A549 (cell line): Measurements from ENCODE around the gene FAM53B. TPM values are rescaled to one million over a fixed set of nuclear protein-coding genes. Genes with fewer than 3 reads are reported as not detected.

Source experiments
- ATAC-seq, 2 experiments: fragments of 200-7000 bp in 1 of 2; fragments of >200 bp in 1 of 2; cut with Nextera tagmentation in 1 of 2; cut with Tn5 transposase in 1 of 2; 3 replicates each; pipeline versions ENCODE4 v1.8.0 to v1.9.1; 2018 to 2020; ENCODE audit warnings: mild to moderate bottlenecking in 1 of 2, moderate library complexity in 1 of 2
- CTCF ChIA-PET: fragments of 300-600 bp; sonication (Branson Sonifier 250); formaldehyde crosslinking; extraction: SDS; loops from one replicate; lab custom pipeline; 2021; ENCODE audit warnings: antibody characterized with exemption, inconsistent platforms; lab: Yijun Ruan, JAX
- POLR2A ChIA-PET: fragments of 350-600 bp; formaldehyde crosslinking; extraction: SDS; loops from one replicate; lab custom pipeline; 2021; ENCODE audit warnings: antibody characterized with exemption, inconsistent platforms; lab: Yijun Ruan, JAX
- DNase-seq, 2 experiments: peaks; one replicate each; pipeline versions ENCODE4 v3.0.0 to v3.0.0-alpha.2; 2011 to 2016; ENCODE audit warnings: low read depth in 1 of 2, low spot score in 1 of 2
- FAIRE-seq: peaks from 2 replicates; lab custom pipeline; 2011; peaks lifted over from hg19 to GRCh38; lab: Jason Lieb, UNC
- H3K27ac ChIP-seq, 2 experiments: fragments of >200 bp; sonication (Bioruptor Twin); formaldehyde crosslinking; 3 replicates each; pipeline ENCODE4 v1.5.1; 2016 to 2017
- H3K4me1 ChIP-seq: fragments of >200 bp; sonication (Bioruptor Twin); formaldehyde crosslinking; 3 replicates; pipeline ENCODE4 v1.6.1; 2016
- H3K4me2 ChIP-seq: fragments of >200 bp; sonication (Bioruptor Twin); formaldehyde crosslinking; 3 replicates; pipeline ENCODE4 v1.6.1; 2016
- H3K4me3 ChIP-seq: fragments of >200 bp; sonication (Bioruptor Twin); formaldehyde crosslinking; 3 replicates; pipeline ENCODE4 v1.5.1; 2016
- H3K9me3 ChIP-seq: fragments of >200 bp; sonication (Bioruptor Twin); formaldehyde crosslinking; 3 replicates; pipeline ENCODE4 v1.6.1; 2016
- CBX2 ChIP-seq: fragments of 200-600 bp; sonication (generic); IDR thresholded peaks from 2 replicates; pipeline ENCODE4 v1.6.1; 2016; ENCODE audit warnings: low read depth, mild to moderate bottlenecking, borderline replicate concordance
- CEBPB ChIP-seq, 2 experiments: fragments of >200 bp in 1 of 2; sonication (Bioruptor Twin) in 1 of 2; formaldehyde crosslinking in 1 of 2; IDR thresholded peaks; 2 replicates each; pipeline ENCODE4 v1.6.1; 2012 to 2016
- EHF ChIP-seq: fragments of 250-450 bp; sonication (Bioruptor Pico); IDR thresholded peaks from 2 replicates; pipeline ENCODE4 v1.5.0; 2020; ENCODE audit warnings: mild to moderate bottlenecking
- FOSL2 ChIP-seq, 2 experiments: fragments of 450-650 bp in 1 of 2; fragments of >200 bp in 1 of 2; sonication (Bioruptor Twin) in 1 of 2; formaldehyde crosslinking; IDR thresholded peaks; 2 replicates each; pipeline versions ENCODE4 v1.5.0 to v1.6.1; 2016 to 2020; ENCODE audit warnings: mild to moderate bottlenecking in 1 of 2, moderate library complexity in 1 of 2
- GATA3 ChIP-seq: IDR thresholded peaks from 2 replicates; pipeline ENCODE4 v1.6.1; 2012; ENCODE audit warnings: borderline replicate concordance
- HOXA7 ChIP-seq: fragments of 250-450 bp; sonication (Bioruptor Pico); IDR thresholded peaks from 2 replicates; pipeline ENCODE4 v1.5.0; 2020; ENCODE audit warnings: mild to moderate bottlenecking, moderate library complexity
- HOXB13 ChIP-seq: fragments of 250-450 bp; sonication (Bioruptor Pico); IDR thresholded peaks from 2 replicates; pipeline ENCODE4 v1.5.0; 2020; ENCODE audit warnings: low read depth, mild to moderate bottlenecking, moderate library complexity
- HOXB5 ChIP-seq: fragments of 250-450 bp; sonication (Bioruptor Pico); IDR thresholded peaks from 2 replicates; pipeline ENCODE4 v1.5.0; 2020; ENCODE audit warnings: mild to moderate bottlenecking, moderate library complexity
- JUN ChIP-seq, 2 experiments: fragments of >200 bp; sonication (Bioruptor Twin); formaldehyde crosslinking; IDR thresholded peaks; 2 replicates in 1 of 2; 3 replicates in 1 of 2; pipeline ENCODE4 v1.6.1; 2016 to 2017
- JUNB ChIP-seq: fragments of >200 bp; sonication (Bioruptor Twin); formaldehyde crosslinking; IDR thresholded peaks from 2 replicates; pipeline ENCODE4 v1.6.1; 2016
- KDM5A ChIP-seq: fragments of 200-600 bp; sonication (generic); IDR thresholded peaks from 2 replicates; pipeline ENCODE4 v1.6.1; 2016; ENCODE audit warnings: antibody characterized with exemption, mild to moderate bottlenecking
- MAX ChIP-seq: IDR thresholded peaks from 2 replicates; pipeline ENCODE4 v1.6.1; 2012
- NFE2L2 ChIP-seq: fragments of 150-350 bp; conservative IDR thresholded peaks from 2 replicates; pipeline ENCODE4 v1.6.1; 2014; ENCODE audit warnings: low read length
- PBX3 ChIP-seq: IDR thresholded peaks from 2 replicates; pipeline ENCODE4 v1.6.1; 2012
- PHF8 ChIP-seq: fragments of 200-600 bp; sonication (generic); IDR thresholded peaks from 2 replicates; pipeline ENCODE4 v1.6.1; 2016; ENCODE audit warnings: low read depth, mild to moderate bottlenecking, antibody characterized with exemption, moderate library complexity, borderline replicate concordance
- POLR2AphosphoS2 ChIP-seq: conservative IDR thresholded peaks from 2 replicates; pipeline ENCODE4 v1.6.1; 2012; ENCODE audit warnings: low read length, improper control_type of control experiment, inconsistent platforms
- RARB ChIP-seq: fragments of 250-450 bp; sonication (Bioruptor Pico); IDR thresholded peaks from 2 replicates; pipeline ENCODE4 v1.8.0; 2021; ENCODE audit warnings: mild to moderate bottlenecking, moderate library complexity
- RCOR1 ChIP-seq: fragments of 150-350 bp; IDR thresholded peaks from 2 replicates; pipeline ENCODE4 v1.6.1; 2014; ENCODE audit warnings: antibody characterized with exemption, low read length, low read depth
- RFX5 ChIP-seq: fragments of 450-650 bp; IDR thresholded peaks from 2 replicates; pipeline ENCODE4 v1.7.1; 2014; ENCODE audit warnings: antibody characterized with exemption, mild to moderate bottlenecking, moderate library complexity
- RNF2 ChIP-seq: fragments of 200-600 bp; sonication (generic); IDR thresholded peaks from 2 replicates; pipeline ENCODE4 v1.6.1; 2016; ENCODE audit warnings: low read depth, mild to moderate bottlenecking, antibody characterized with exemption, moderate library complexity, borderline replicate concordance
- SMC3 ChIP-seq: fragments of >200 bp; sonication (Bioruptor Twin); formaldehyde crosslinking; IDR thresholded peaks from 3 replicates; pipeline ENCODE4 v1.6.1; 2018; ENCODE audit warnings: inconsistent platforms
- SREBF2 ChIP-seq: fragments of 450-650 bp; IDR thresholded peaks from 2 replicates; pipeline ENCODE4 v1.6.1; 2014; ENCODE audit warnings: mild to moderate bottlenecking, moderate library complexity
- ZC3H11A ChIP-seq: fragments of 450-650 bp; IDR thresholded peaks from 2 replicates; pipeline ENCODE4 v1.6.1; 2014; ENCODE audit warnings: antibody characterized with exemption, mild to moderate bottlenecking
- WGBS: methylation state at CpG from one replicate; pipeline ENCODE4 v1.1.6; 2017; ENCODE audit errors: missing lambda C conversion rate; 5-methylcytosine and 5-hydroxymethylcytosine counted together
- polyA plus RNA-seq, 4 experiments: library from polyadenylated mRNA; depleted of rRNA in 3 of 4; stranded (reverse); fragments of >200 nt; fragmentation: RNase III in 1 of 4; extraction: RNeasy Plus Mini Kit Qiagen cat#74134 plus additional on column Dnase treatment in 1 of 4; gene quantifications; 2 replicates in 3 of 4; 3 replicates in 1 of 4; pipeline ENCODE4 v1.2.3, GENCODE V29; 2011 to 2017

FAM53B gene
- polyA plus RNA-seq, 2 of the 4 experiments (the other 2 are of a cell fraction): 5.1 to 8.5 TPM

GRCh38 chr10:124693396-124693795 lies 50.8 kb downstream of the FAM53B start (continued):
- TF ChIP-seq NFE2L2: no peak
- no peak for TF ChIP-seq HOXA7 (CRISPR knock-in tag)
- TF ChIP-seq, all 56 proteins: peak for 0

GRCh38 chr10:124692100-124692446 lies 52.1 kb downstream of the FAM53B start:
- H3K4me1 ChIP-seq: no peaks in the 10 kb centered on the region
- WGBS: 95% methylated on average over 8 of the region's 8 CpGs
- no peak for DNase-seq
- CTCF ChIA-PET: no interaction called here
- no peak overlapping the region for H3K4me3 ChIP-seq
- no peak overlapping the region for H3K4me2 ChIP-seq
- POLR2A ChIA-PET: no interaction called here
- ATAC-seq: no peak
- no peaks in the 10 kb centered on the region for H3K9me3 ChIP-seq
- H3K27ac ChIP-seq: no peak overlapping the region
- no peak for TF ChIP-seq GATA3
- no peak for TF ChIP-seq RARB (CRISPR knock-in tag)
- no peak for TF ChIP-seq KDM5A
- TF ChIP-seq SREBF2: no peak
- TF ChIP-seq PBX3: no peak
- no peak for TF ChIP-seq RFX5
- TF ChIP-seq HOXA7 (CRISPR knock-in tag): no peak
- no peak for TF ChIP-seq MAX
- no peak for TF ChIP-seq EHF (CRISPR knock-in tag)
- no peak for FAIRE-seq

GRCh38 chr10:124691421-124692099 lies 52.6 kb downstream of the FAM53B start:
- no peak overlapping the region for H3K4me3 ChIP-seq
- H3K4me1 ChIP-seq: no peaks in the 10 kb centered on the region
- ChIA-PET POLR2A (no interaction called here), CTCF (no interaction called here)
- FAIRE-seq (no peak), ATAC-seq (no peak), DNase-seq (no peak)
- 90% methylated on average over 10 of the region's 11 CpGs for WGBS
- no peak overlapping the region for H3K4me2 ChIP-seq
- no peak overlapping the region for H3K27ac ChIP-seq
- no peaks in the 10 kb centered on the region for H3K9me3 ChIP-seq
- TF ChIP-seq EHF (CRISPR knock-in tag): no peak
- no peak for TF ChIP-seq POLR2AphosphoS2
- TF ChIP-seq SREBF2: no peak
- no peak for TF ChIP-seq HOXB13 (CRISPR knock-in tag)
- no peak for TF ChIP-seq JUN (IDR thresholded peaks at IDR 0.05)
- no peak for TF ChIP-seq CBX2
- no peak for TF ChIP-seq SMC3
- TF ChIP-seq PHF8: no peak
- TF ChIP-seq HOXB5 (CRISPR knock-in tag): no peak
- TF ChIP-seq FOSL2 (IDR thresholded peaks at IDR 0.05): no peak
- TF ChIP-seq FOSL2 (CRISPR knock-in tag; IDR thresholded peaks at IDR 0.05): no peak
- no peak for TF ChIP-seq RCOR1
- no peak for TF ChIP-seq CEBPB (IDR thresholded peaks at IDR 0.05)
- no peak for TF ChIP-seq RNF2
- TF ChIP-seq ZC3H11A: no peak
- TF ChIP-seq JUNB: no peak
- TF ChIP-seq MAX: no peak
